Esophagus muscularis mucosa (tissue), 4 donors: ENCODE measurements around the gene ATG10.

Experiments used
- EP300 ChIP-seq: sonication (generic); formaldehyde crosslinking; IDR thresholded peaks from one replicate; pipeline ENCODE4 v1.6.1; 2017; ENCODE audit warnings: antibody characterized with exemption
- POLR2AphosphoS5 ChIP-seq, 2 donors: sonication (generic); formaldehyde crosslinking; IDR thresholded peaks; one replicate each; pipeline ENCODE4 v1.6.1; 2017; ENCODE audit warnings: antibody characterized with exemption in 2 of 2
- TF ChIP-seq, protein P1 (sequence below), 3 experiments: fragments of 200-600 bp in 2 of 3; fragments of 450-650 bp in 1 of 3; sonication (generic) in 2 of 3; IDR thresholded peaks; one replicate each; pipeline ENCODE4 v1.5.1; 2017 to 2019; ENCODE audit warnings: antibody characterized with exemption in 3 of 3, mild to moderate bottlenecking in 2 of 3, moderate library complexity in 1 of 3

GRCh38 chr5:82301190-82301589, 329.4 kb downstream of the ATG10 start:
- TF ChIP-seq, protein P1, sequence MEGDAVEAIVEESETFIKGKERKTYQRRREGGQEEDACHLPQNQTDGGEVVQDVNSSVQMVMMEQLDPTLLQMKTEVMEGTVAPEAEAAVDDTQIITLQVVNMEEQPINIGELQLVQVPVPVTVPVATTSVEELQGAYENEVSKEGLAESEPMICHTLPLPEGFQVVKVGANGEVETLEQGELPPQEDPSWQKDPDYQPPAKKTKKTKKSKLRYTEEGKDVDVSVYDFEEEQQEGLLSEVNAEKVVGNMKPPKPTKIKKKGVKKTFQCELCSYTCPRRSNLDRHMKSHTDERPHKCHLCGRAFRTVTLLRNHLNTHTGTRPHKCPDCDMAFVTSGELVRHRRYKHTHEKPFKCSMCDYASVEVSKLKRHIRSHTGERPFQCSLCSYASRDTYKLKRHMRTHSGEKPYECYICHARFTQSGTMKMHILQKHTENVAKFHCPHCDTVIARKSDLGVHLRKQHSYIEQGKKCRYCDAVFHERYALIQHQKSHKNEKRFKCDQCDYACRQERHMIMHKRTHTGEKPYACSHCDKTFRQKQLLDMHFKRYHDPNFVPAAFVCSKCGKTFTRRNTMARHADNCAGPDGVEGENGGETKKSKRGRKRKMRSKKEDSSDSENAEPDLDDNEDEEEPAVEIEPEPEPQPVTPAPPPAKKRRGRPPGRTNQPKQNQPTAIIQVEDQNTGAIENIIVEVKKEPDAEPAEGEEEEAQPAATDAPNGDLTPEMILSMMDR (IDR thresholded peaks at IDR 0.05), result no peak
- TF ChIP-seq POLR2AphosphoS5 (IDR thresholded peaks at IDR 0.05) (no peak), EP300 (no peak)
